ENCODE results near the gene PCDH15. TPM values are rescaled to one million over a fixed set of nuclear protein-coding genes. Genes with fewer than 3 reads are reported as not detected.

The PCDH15 gene
- total and polyA plus RNA-seq, 2 donors: 0.09 to 0.14 TPM

- Histone ChIP-seq H3K27ac (ENCODE audit: low read depth in 1 of 2, low read length in 1 of 2) (no peak overlapping the region), H3K4me3 (ENCODE audit: low read length in 2 of 2) (no peak overlapping the region), H3K27me3 (ENCODE audit: control insufficient read depth in 2 of 2, insufficient read depth in 1 of 2, low read length in 1 of 2) (no peaks in the 10 kb centered on the region), H3K4me1 (ENCODE audit: control insufficient read depth in 2 of 2, insufficient read depth in 2 of 2, low read length in 2 of 2) (no peaks in the 10 kb centered on the region), H3K9me3 (ENCODE audit: control insufficient read depth in 2 of 2, insufficient read depth in 1 of 2, low read length in 1 of 2) (no peaks in the 10 kb centered on the region), H3K36me3 (ENCODE audit: control insufficient read depth in 2 of 2, insufficient read depth in 2 of 2, low read length in 1 of 2) (no peaks in the 10 kb centered on the region)
- 76% methylated on average over 9 of the region's 9 CpGs for WGBS
- no peak for DNase-seq (ENCODE audit: low read depth in 6 of 9, low spot score in 9 of 9)
Measured at GRCh38 chr10:54797636-54798321, 3.3 kb downstream of the PCDH15 start.

DNA sequence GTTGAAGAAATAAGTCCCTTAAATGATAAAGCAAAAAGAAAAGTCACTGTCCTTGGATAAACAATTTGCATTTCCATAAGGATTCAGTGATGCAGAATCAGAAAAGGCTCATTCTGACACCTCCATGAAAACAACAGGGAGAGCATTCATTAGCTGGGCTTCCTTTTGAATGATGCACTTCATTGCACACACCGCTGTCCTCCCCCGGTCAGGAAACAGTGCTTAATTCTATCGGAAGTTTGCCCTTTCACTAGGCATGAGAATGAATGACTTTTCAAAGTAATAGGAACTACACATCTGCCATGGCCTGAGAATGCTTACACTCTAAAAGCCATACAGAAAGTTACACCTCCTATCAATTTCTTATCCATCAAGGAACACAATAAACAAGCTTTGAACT, 4.2 kb downstream of the PCDH15 start:
- no peak overlapping the region for H3K4me3 ChIP-seq (ENCODE audit: low read length in 2 of 2)
- H3K4me1 ChIP-seq (ENCODE audit: control insufficient read depth in 2 of 2, insufficient read depth in 2 of 2, low read length in 2 of 2): no peaks in the 10 kb centered on the region
- no peaks in the 10 kb centered on the region for H3K9me3 ChIP-seq (ENCODE audit: control insufficient read depth in 2 of 2, insufficient read depth in 1 of 2, low read length in 1 of 2)
- no peaks in the 10 kb centered on the region for H3K27me3 ChIP-seq (ENCODE audit: control insufficient read depth in 2 of 2, insufficient read depth in 1 of 2, low read length in 1 of 2)
- DNase-seq (ENCODE audit: low read depth in 6 of 9, low spot score in 9 of 9): no peak
- 92% methylated on average over 3 of the region's 3 CpGs for WGBS
- H3K36me3 ChIP-seq (ENCODE audit: control insufficient read depth in 2 of 2, insufficient read depth in 2 of 2, low read length in 1 of 2): no peaks in the 10 kb centered on the region
- H3K27ac ChIP-seq (ENCODE audit: low read depth in 1 of 2, low read length in 1 of 2): no peak overlapping the region

- no peak overlapping the region for H3K4me3 ChIP-seq (ENCODE audit: low read length in 2 of 2)
Measured at GRCh38 chr10:54776622-54777021, 24.4 kb downstream of the PCDH15 start.

DNA sequence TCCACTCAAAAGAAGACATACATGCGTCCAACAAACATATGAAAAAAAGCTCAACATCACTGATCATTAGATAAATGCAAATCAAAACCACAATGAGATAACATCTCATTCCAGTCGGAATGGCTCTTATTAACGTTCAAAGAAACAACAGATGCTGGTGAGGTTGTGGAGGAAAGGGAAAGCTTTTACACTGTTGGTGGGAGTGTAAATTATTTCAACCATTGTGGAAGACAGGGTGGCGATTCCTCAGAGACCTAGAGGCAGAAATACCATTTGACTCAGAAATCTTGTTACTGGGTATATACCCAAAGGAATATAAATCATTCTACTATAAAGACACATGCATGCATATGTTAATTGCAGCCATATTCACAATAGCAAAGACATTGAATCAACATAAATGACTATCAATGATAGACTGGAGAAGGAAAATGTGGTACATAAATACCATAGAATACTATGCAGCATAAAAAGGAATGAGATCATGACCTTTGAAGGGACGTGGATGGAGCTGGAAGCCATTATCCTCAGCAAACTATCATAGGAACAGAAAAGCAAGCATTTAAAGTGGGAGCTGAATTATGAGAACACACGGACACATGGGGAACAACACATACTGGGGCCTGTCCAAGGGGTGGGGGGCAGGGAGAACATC, 28.4 kb downstream of the PCDH15 start:
- Histone ChIP-seq H3K4me3 (ENCODE audit: low read length in 2 of 2) (no peak overlapping the region), H3K27ac (ENCODE audit: low read depth in 1 of 2, low read length in 1 of 2) (no peak overlapping the region), H3K4me1 (ENCODE audit: control insufficient read depth in 2 of 2, insufficient read depth in 2 of 2, low read length in 2 of 2) (no peaks in the 10 kb centered on the region), H3K36me3 (ENCODE audit: control insufficient read depth in 2 of 2, insufficient read depth in 2 of 2, low read length in 1 of 2) (no peaks in the 10 kb centered on the region), H3K27me3 (ENCODE audit: control insufficient read depth in 2 of 2, insufficient read depth in 1 of 2, low read length in 1 of 2) (no peaks in the 10 kb centered on the region), H3K9me3 (ENCODE audit: control insufficient read depth in 2 of 2, insufficient read depth in 1 of 2, low read length in 1 of 2) (peaks cover 0 to 4% of the 10 kb centered on the region in 2 donors)
- WGBS: 85% methylated on average over 6 of the region's 6 CpGs
- DNase-seq (ENCODE audit: low read depth in 6 of 9, low spot score in 9 of 9): no peak

More at GRCh38 chr10:54776622-54777021, 24.4 kb downstream of the PCDH15 start:
- WGBS: 94% methylated on average over 4 of the region's 4 CpGs
- H3K27me3 ChIP-seq (ENCODE audit: control insufficient read depth in 2 of 2, insufficient read depth in 1 of 2, low read length in 1 of 2): no peaks in the 10 kb centered on the region
- H3K36me3 ChIP-seq (ENCODE audit: control insufficient read depth in 2 of 2, insufficient read depth in 2 of 2, low read length in 1 of 2): no peaks in the 10 kb centered on the region
- no peaks in the 10 kb centered on the region for H3K4me1 ChIP-seq (ENCODE audit: control insufficient read depth in 2 of 2, insufficient read depth in 2 of 2, low read length in 2 of 2)
- H3K27ac ChIP-seq (ENCODE audit: low read depth in 1 of 2, low read length in 1 of 2): no peak overlapping the region
- no peak for DNase-seq (ENCODE audit: low read depth in 6 of 9, low spot score in 9 of 9)
- peaks cover 0 to 4% of the 10 kb centered on the region in 2 donors for H3K9me3 ChIP-seq (ENCODE audit: control insufficient read depth in 2 of 2, insufficient read depth in 1 of 2, low read length in 1 of 2)

DNA sequence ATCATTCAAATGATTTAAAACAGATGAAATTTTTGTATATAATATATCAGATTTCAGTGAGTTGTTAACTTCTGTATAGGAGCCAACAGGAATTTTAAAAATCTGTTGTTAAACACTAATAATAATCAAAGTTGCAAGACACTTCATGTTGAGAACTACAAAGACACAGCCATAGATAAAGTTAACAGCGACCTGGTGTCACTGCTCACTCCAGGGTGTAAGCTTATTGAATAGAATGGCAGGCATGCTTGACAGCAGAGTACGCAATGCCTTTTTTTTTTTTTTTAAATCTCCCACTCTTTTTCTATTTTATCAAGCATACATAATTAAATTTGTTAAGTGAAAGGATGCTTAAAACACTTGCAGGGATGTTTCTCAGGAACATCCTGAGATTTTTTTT, 32.0 kb downstream of the PCDH15 start:
- H3K4me3 ChIP-seq (ENCODE audit: low read length in 2 of 2): no peak overlapping the region
- 81% methylated on average over 2 of the region's 2 CpGs for WGBS

DNA sequence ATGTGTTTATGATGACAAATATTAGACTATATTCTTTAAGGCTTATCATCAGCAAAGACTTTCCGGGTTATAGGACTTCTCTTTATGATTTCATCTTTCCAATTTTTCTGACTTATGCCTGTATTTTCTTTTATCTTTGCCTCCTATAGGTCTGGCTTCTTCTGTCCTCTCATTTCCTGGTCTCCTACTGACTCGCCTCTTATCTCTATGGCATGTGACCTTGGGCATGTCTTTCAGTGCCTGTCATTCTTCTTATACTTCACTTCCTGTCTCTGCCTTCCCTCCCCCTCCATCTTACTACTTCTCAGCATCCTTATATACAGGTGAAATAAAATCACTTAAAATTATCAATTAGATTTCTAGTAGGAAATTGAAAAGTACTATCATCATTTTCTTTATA, 42.2 kb downstream of the PCDH15 start:
- no peak overlapping the region for H3K27ac ChIP-seq (ENCODE audit: low read depth in 1 of 2, low read length in 1 of 2)
- no peak overlapping the region for H3K4me3 ChIP-seq (ENCODE audit: low read length in 2 of 2)
- no peaks in the 10 kb centered on the region for H3K36me3 ChIP-seq (ENCODE audit: control insufficient read depth in 2 of 2, insufficient read depth in 2 of 2, low read length in 1 of 2)
- WGBS: 65% methylated on average over 2 of the region's 2 CpGs
- DNase-seq (ENCODE audit: low read depth in 6 of 9, low spot score in 9 of 9): no peak
- no peaks in the 10 kb centered on the region for H3K4me1 ChIP-seq (ENCODE audit: control insufficient read depth in 2 of 2, insufficient read depth in 2 of 2, low read length in 2 of 2)
- H3K27me3 ChIP-seq (ENCODE audit: control insufficient read depth in 2 of 2, insufficient read depth in 1 of 2, low read length in 1 of 2): no peaks in the 10 kb centered on the region
- no peaks in the 10 kb centered on the region for H3K9me3 ChIP-seq (ENCODE audit: control insufficient read depth in 2 of 2, insufficient read depth in 1 of 2, low read length in 1 of 2)

More for the DNA sequence above, 32.0 kb downstream of the PCDH15 start:
- Histone ChIP-seq H3K4me1 (ENCODE audit: control insufficient read depth in 2 of 2, insufficient read depth in 2 of 2, low read length in 2 of 2) (no peaks in the 10 kb centered on the region), H3K9me3 (ENCODE audit: control insufficient read depth in 2 of 2, insufficient read depth in 1 of 2, low read length in 1 of 2) (no peaks in the 10 kb centered on the region), H3K36me3 (ENCODE audit: control insufficient read depth in 2 of 2, insufficient read depth in 2 of 2, low read length in 1 of 2) (no peaks in the 10 kb centered on the region), H3K27me3 (ENCODE audit: control insufficient read depth in 2 of 2, insufficient read depth in 1 of 2, low read length in 1 of 2) (no peaks in the 10 kb centered on the region), H3K27ac (ENCODE audit: low read depth in 1 of 2, low read length in 1 of 2) (no peak overlapping the region)
- no peak for DNase-seq (ENCODE audit: low read depth in 6 of 9, low spot score in 9 of 9)

DNA sequence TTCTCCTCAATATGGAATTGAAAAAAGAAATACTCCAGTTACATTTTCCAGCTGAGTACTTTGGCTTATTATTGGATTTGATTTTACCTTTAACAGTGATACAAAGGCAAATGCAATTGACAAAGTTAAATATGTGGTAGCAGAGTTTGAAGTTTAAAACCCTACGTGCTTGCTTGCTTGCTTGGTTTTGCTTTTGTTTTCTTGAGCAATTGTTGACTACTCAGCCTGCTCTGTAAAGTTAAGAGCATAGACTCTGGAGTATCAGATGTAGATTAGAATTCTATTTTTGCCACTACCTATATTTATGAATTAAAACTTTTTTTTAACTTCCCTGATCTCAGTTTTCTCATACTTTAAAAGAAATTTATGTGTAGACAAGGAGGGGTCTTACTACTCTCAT, 51.4 kb downstream of the PCDH15 start:
- 93% methylated on average over 1 of the region's 1 CpG for WGBS
- no peak for DNase-seq (ENCODE audit: low read depth in 6 of 9, low spot score in 9 of 9)
- Histone ChIP-seq H3K4me1 (ENCODE audit: control insufficient read depth in 2 of 2, insufficient read depth in 2 of 2, low read length in 2 of 2) (no peaks in the 10 kb centered on the region), H3K4me3 (ENCODE audit: low read length in 2 of 2) (no peak overlapping the region), H3K36me3 (ENCODE audit: control insufficient read depth in 2 of 2, insufficient read depth in 2 of 2, low read length in 1 of 2) (no peaks in the 10 kb centered on the region), H3K27me3 (ENCODE audit: control insufficient read depth in 2 of 2, insufficient read depth in 1 of 2, low read length in 1 of 2) (no peaks in the 10 kb centered on the region), H3K9me3 (ENCODE audit: control insufficient read depth in 2 of 2, insufficient read depth in 1 of 2, low read length in 1 of 2) (no peaks in the 10 kb centered on the region), H3K27ac (ENCODE audit: low read depth in 1 of 2, low read length in 1 of 2) (no peak overlapping the region)

GRCh38 chr10:54745436-54745835, 55.6 kb downstream of the PCDH15 start:
- Histone ChIP-seq H3K27ac (ENCODE audit: low read depth in 1 of 2, low read length in 1 of 2) (no peak overlapping the region), H3K4me3 (ENCODE audit: low read length in 2 of 2) (no peak overlapping the region), H3K27me3 (ENCODE audit: control insufficient read depth in 2 of 2, insufficient read depth in 1 of 2, low read length in 1 of 2) (no peaks in the 10 kb centered on the region), H3K36me3 (ENCODE audit: control insufficient read depth in 2 of 2, insufficient read depth in 2 of 2, low read length in 1 of 2) (no peaks in the 10 kb centered on the region), H3K9me3 (ENCODE audit: control insufficient read depth in 2 of 2, insufficient read depth in 1 of 2, low read length in 1 of 2) (no peaks in the 10 kb centered on the region), H3K4me1 (ENCODE audit: control insufficient read depth in 2 of 2, insufficient read depth in 2 of 2, low read length in 2 of 2) (no peaks in the 10 kb centered on the region)
- WGBS: 76% methylated on average over 2 of the region's 2 CpGs
- no peak for DNase-seq (ENCODE audit: low read depth in 6 of 9, low spot score in 9 of 9)

DNA sequence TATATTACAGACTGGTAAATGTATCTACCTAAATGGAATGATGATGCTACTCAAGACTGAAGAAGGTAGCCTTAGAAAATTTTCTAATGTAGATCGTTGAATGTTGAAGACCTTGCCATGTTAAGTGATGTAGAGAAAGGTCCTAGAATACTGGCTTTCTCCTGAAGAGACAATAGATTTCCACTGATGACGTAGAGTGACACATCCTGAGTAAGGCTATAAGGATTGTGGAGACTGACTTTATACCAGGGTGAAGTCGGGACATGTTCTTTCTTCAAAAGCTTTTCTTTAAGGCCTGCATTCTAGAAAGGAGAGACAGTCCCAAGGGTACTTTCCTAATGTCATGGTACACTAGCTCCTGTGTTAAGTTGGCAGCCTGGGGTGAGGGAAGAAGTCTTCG, 58.6 kb downstream of the PCDH15 start:
- Histone ChIP-seq H3K27ac (ENCODE audit: low read depth in 1 of 2, low read length in 1 of 2) (no peak overlapping the region), H3K27me3 (ENCODE audit: control insufficient read depth in 2 of 2, insufficient read depth in 1 of 2, low read length in 1 of 2) (no peaks in the 10 kb centered on the region), H3K36me3 (ENCODE audit: control insufficient read depth in 2 of 2, insufficient read depth in 2 of 2, low read length in 1 of 2) (no peaks in the 10 kb centered on the region), H3K9me3 (ENCODE audit: control insufficient read depth in 2 of 2, insufficient read depth in 1 of 2, low read length in 1 of 2) (no peaks in the 10 kb centered on the region), H3K4me1 (ENCODE audit: control insufficient read depth in 2 of 2, insufficient read depth in 2 of 2, low read length in 2 of 2) (no peaks in the 10 kb centered on the region), H3K4me3 (ENCODE audit: low read length in 2 of 2) (no peak overlapping the region)
- WGBS: 92% methylated on average over 4 of the region's 4 CpGs
- DNase-seq (ENCODE audit: low read depth in 6 of 9, low spot score in 9 of 9): no peak

Data from thymus (tissue), 11 donors.